Smooth muscle cell (in vitro differentiated cells): ENCODE results near the gene MOK. TPM values are rescaled to one million over a fixed set of nuclear protein-coding genes. Genes with fewer than 3 reads are reported as not detected.
A peak's percentile ranks its signal among the peaks of the same experiment; 100 is the strongest.
"Not testable (repeated sequence)": the region's sequence is repeated elsewhere in the genome, so short reads cannot be mapped to it uniquely, and the experiment has no call there.

Experiments used
- DNase-seq: peaks from one replicate; lab custom pipeline; 2025; ENCODE audit not compliant: unreplicated experiment; lab: John Stamatoyannopoulos, UW
- H2AFZ ChIP-seq: fragments of 200-600 bp; sonication (generic); 2 replicates; pipeline ENCODE4 v1.6.0; 2016; ENCODE audit warnings: antibody characterized with exemption, low read depth, mild to moderate bottlenecking
- H3F3A ChIP-seq: fragments of 200-600 bp; sonication (generic); 2 replicates; pipeline ENCODE4 v1.6.0; 2017; ENCODE audit warnings: antibody characterized with exemption, low read depth
- H3K27ac ChIP-seq: fragments of 200-600 bp; sonication (generic); 2 replicates; pipeline ENCODE4 v1.5.1; 2016; ENCODE audit warnings: low read depth, mild to moderate bottlenecking
- H3K27me3 ChIP-seq: fragments of 200-600 bp; sonication (generic); 2 replicates; pipeline ENCODE4 v1.6.1; 2016; ENCODE audit warnings: low read depth, mild to moderate bottlenecking
- H3K36me3 ChIP-seq: fragments of 200-600 bp; sonication (generic); 2 replicates; pipeline ENCODE4 v1.5.1; 2016; ENCODE audit warnings: low read depth
- H3K4me1 ChIP-seq: fragments of 200-600 bp; sonication (generic); 2 replicates; pipeline ENCODE4 v1.5.1; 2016; ENCODE audit warnings: low read depth
- H3K4me2 ChIP-seq: fragments of 200-600 bp; sonication (generic); 2 replicates; pipeline ENCODE4 v1.6.0; 2016; ENCODE audit warnings: mild to moderate bottlenecking
- H3K4me3 ChIP-seq: fragments of 200-600 bp; sonication (generic); 2 replicates; pipeline ENCODE4 v1.5.1; 2016; ENCODE audit warnings: mild to moderate bottlenecking
- H3K79me2 ChIP-seq: fragments of 200-600 bp; sonication (generic); 2 replicates; pipeline ENCODE4 v1.6.0; 2016; ENCODE audit warnings: low read depth, mild to moderate bottlenecking
- H3K9ac ChIP-seq: fragments of 200-600 bp; sonication (generic); 2 replicates; pipeline ENCODE4 v1.6.0; 2016; ENCODE audit warnings: low read depth
- H3K9me3 ChIP-seq: fragments of 200-600 bp; sonication (generic); replicated peaks from 2 replicates; pipeline ENCODE4 v1.5.1; 2016; ENCODE audit warnings: low read depth
- H4K20me1 ChIP-seq: fragments of 200-600 bp; sonication (generic); 2 replicates; pipeline ENCODE4 v1.6.0; 2016; ENCODE audit warnings: low read depth
- WGBS: methylation state at CpG from one replicate; pipeline ENCODE4 v1.1.7; 2016; ENCODE audit warnings: low lambda C conversion rate; 5-methylcytosine and 5-hydroxymethylcytosine counted together
- polyA plus RNA-seq: library from polyadenylated mRNA; unstranded; fragments of >200 nt; fragmentation: Nextera tagmentation; extraction: Ambion mirVana; gene quantifications from 2 replicates; pipeline ENCODE4 v1.2.1, GENCODE V29; 2016
- total RNA-seq: library from RNA; depleted of rRNA; stranded (reverse); fragments of >200 nt; gene quantifications from 2 replicates; pipeline ENCODE4 v1.2.3, GENCODE V29; 2014
- TF ChIP-seq, protein P1 (sequence below): fragments of 200-600 bp; sonication (generic); IDR thresholded peaks from 2 replicates; pipeline ENCODE4 v1.5.1; 2017; ENCODE audit warnings: borderline replicate concordance, mild to moderate bottlenecking, antibody characterized with exemption; ENCODE audit not compliant: insufficient read depth, poor library complexity, severe bottlenecking

Gene MOK
- total and polyA plus RNA-seq, 2 experiments from 2014 or later, result 4.7 to 6.4 TPM

DNA sequence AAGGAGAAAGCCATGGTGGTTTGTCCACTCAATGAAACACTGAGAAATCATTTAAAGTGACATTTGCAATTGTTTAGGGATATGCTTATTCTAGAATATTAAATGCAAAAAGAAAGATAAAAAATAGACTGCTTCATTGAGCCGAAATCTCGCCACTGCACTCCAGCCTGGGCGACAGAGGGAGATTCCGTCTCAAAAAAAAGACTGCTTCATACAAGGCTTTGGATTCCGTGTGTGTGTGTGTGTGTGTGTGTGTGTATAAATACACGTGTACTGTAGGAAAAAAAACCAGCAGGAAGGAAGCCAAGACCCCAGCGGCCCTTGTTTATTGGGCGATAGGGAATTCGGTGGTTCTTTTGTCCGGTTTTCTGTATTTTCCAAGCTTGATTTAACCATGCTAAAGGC lies 11.4 kb upstream of the MOK start:
- no peak overlapping the region for H3K9ac ChIP-seq
- WGBS, result 21% methylated on average over 10 of the region's 10 CpGs
- H3K9me3 ChIP-seq, result no peaks in the 10 kb centered on the region
- H3K79me2 ChIP-seq, result peaks cover 4% of the 10 kb centered on the region
- peak overlapping the region; percentile 85 for H3K4me2 ChIP-seq
- H3K27ac ChIP-seq, result peak overlapping the region; percentile 77
- H3K4me3 ChIP-seq, result peak overlapping the region; percentile 63
- no peaks in the 10 kb centered on the region for H4K20me1 ChIP-seq
- H2AFZ ChIP-seq, result peak overlapping the region; percentile 40
- H3K4me1 ChIP-seq, result peaks cover 21% of the 10 kb centered on the region
- TF ChIP-seq, protein P1, sequence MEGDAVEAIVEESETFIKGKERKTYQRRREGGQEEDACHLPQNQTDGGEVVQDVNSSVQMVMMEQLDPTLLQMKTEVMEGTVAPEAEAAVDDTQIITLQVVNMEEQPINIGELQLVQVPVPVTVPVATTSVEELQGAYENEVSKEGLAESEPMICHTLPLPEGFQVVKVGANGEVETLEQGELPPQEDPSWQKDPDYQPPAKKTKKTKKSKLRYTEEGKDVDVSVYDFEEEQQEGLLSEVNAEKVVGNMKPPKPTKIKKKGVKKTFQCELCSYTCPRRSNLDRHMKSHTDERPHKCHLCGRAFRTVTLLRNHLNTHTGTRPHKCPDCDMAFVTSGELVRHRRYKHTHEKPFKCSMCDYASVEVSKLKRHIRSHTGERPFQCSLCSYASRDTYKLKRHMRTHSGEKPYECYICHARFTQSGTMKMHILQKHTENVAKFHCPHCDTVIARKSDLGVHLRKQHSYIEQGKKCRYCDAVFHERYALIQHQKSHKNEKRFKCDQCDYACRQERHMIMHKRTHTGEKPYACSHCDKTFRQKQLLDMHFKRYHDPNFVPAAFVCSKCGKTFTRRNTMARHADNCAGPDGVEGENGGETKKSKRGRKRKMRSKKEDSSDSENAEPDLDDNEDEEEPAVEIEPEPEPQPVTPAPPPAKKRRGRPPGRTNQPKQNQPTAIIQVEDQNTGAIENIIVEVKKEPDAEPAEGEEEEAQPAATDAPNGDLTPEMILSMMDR, result no peak
- DNase-seq, result no peak
- no peaks in the 10 kb centered on the region for H3K27me3 ChIP-seq
- H3K36me3 ChIP-seq, result no peaks in the 10 kb centered on the region
- peaks cover 7% of the 10 kb centered on the region for H3F3A ChIP-seq

DNA sequence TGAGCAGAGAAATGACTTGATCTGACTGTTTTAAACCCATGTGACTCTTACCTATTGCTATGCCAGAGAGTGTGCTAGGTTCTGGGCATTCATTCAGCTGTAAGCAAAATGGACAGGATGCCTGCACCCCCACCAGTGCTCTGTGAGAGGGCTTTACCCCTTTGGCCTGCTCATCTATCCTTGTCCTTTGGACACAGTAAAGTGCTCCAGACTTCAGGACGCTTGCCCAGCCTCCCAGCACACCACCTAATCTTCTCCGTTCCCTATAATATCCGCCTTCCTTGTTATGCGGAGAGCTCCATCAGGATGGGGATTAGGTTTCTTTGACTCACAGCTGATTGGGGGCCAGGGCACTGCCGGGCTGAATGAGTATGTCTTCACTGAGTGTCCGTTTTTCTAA lies 10.2 kb upstream of the MOK start:
- no peak for DNase-seq
- H3K4me1 ChIP-seq, result peaks cover 13% of the 10 kb centered on the region

DNA sequence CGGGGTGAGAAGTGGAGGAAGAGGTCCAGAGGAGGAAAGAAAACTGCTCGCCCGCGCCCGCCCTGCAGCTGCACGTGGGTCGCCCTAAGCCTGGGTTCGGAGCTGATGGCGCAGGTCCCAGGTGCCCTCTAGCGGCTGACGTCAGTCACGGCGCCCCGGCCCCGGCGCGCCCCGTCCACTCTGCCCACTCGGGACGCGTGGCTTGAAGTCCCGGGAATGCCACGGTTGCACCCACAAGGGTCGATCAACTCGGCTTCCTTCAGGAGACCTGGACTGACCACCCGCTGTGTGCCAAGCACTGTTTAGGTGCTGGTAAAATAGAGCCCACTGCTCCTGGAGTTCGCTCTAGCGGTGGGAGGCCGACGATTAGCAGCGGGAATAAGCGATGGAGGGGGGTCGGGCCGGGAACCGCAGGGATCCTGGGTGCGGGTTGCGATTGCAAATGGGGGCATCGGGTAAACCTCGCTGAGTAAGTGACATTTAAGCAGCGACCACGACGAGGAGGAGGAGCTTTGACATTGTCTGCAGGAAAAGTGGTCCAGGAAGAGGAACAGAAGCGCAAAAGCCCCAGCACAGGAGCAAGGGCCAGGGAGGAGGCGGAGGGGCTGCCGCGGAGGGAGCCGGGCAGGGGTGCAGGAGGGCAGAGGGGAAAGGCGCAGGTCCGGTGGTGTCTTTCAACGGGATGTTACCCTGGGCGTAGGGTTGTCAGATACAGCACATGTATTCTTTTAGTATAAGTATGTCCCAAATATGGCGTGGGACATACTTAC lies 9.5 kb upstream of the MOK start:
- H4K20me1 ChIP-seq, result no peaks in the 10 kb centered on the region
- H3K4me3 ChIP-seq, result peak overlapping the region; percentile 57
- H3K79me2 ChIP-seq, result no peaks in the 10 kb centered on the region
- no peaks in the 10 kb centered on the region for H3K27me3 ChIP-seq
- H3K4me1 ChIP-seq, result peaks cover 13% of the 10 kb centered on the region
- 12% methylated on average over 51 of the region's 52 CpGs for WGBS
- TF ChIP-seq, protein P1, result peak; percentile 98
- no peak overlapping the region for H3K9ac ChIP-seq
- H3K27ac ChIP-seq, result no peak overlapping the region
- no peaks in the 10 kb centered on the region for H3K9me3 ChIP-seq
- H2AFZ ChIP-seq, result peak overlapping the region; percentile 84
- peak overlapping the region; percentile 90 for H3K4me2 ChIP-seq
- peaks cover 7% of the 10 kb centered on the region for H3F3A ChIP-seq
- no peaks in the 10 kb centered on the region for H3K36me3 ChIP-seq
- peak; percentile 52 for DNase-seq

More for the DNA sequence above, 10.2 kb upstream of the MOK start:
- no peak overlapping the region for H2AFZ ChIP-seq
- H3K27me3 ChIP-seq, result no peaks in the 10 kb centered on the region
- H4K20me1 ChIP-seq, result no peaks in the 10 kb centered on the region
- H3K9me3 ChIP-seq, result no peaks in the 10 kb centered on the region
- H3K27ac ChIP-seq, result peak overlapping the region; percentile 77
- H3K4me3 ChIP-seq, result no peak overlapping the region
- H3K4me2 ChIP-seq, result no peak overlapping the region
- 47% methylated on average over 6 of the region's 6 CpGs for WGBS
- TF ChIP-seq, protein P1, result no peak
- H3F3A ChIP-seq, result peaks cover 7% of the 10 kb centered on the region
- no peaks in the 10 kb centered on the region for H3K79me2 ChIP-seq
- no peaks in the 10 kb centered on the region for H3K36me3 ChIP-seq
- no peak overlapping the region for H3K9ac ChIP-seq

DNA sequence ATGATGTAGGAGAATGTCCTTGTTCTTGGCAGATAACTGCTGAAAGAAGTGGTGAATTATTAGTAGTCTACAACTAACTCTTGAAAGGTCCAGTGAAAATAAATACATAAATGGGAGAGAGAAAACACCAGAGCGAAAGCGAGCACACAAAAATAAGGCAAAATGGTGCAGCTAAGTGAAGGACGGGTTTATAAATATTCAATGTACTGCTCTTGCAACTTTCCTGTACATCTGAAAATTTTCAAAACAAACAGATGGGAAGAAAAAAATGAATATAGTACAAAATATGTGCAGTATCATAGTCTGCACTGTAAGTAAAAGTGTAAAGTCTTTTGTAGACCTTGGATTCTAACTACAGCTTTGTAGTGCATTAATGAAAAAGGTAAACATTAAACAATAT lies 1.3 kb downstream of the MOK start:
- Histone ChIP-seq H3K4me2 (peak overlapping the region; percentile 93), H3K9ac (no peak overlapping the region), H3K9me3 (no peaks in the 10 kb centered on the region), H3K27ac (no peak overlapping the region), H3K4me3 (peak overlapping the region; percentile 76), H4K20me1 (no peaks in the 10 kb centered on the region), H3K36me3 (no peaks in the 10 kb centered on the region), H3K79me2 (peaks cover 3% of the 10 kb centered on the region), H3F3A (no peaks in the 10 kb centered on the region), H3K4me1 (peaks cover 6% of the 10 kb centered on the region), H3K27me3 (no peaks in the 10 kb centered on the region), H2AFZ (no peak overlapping the region)
- WGBS, result 83% methylated on average over 3 of the region's 3 CpGs
- DNase-seq, result no peak
- TF ChIP-seq, protein P1, result no peak

DNA sequence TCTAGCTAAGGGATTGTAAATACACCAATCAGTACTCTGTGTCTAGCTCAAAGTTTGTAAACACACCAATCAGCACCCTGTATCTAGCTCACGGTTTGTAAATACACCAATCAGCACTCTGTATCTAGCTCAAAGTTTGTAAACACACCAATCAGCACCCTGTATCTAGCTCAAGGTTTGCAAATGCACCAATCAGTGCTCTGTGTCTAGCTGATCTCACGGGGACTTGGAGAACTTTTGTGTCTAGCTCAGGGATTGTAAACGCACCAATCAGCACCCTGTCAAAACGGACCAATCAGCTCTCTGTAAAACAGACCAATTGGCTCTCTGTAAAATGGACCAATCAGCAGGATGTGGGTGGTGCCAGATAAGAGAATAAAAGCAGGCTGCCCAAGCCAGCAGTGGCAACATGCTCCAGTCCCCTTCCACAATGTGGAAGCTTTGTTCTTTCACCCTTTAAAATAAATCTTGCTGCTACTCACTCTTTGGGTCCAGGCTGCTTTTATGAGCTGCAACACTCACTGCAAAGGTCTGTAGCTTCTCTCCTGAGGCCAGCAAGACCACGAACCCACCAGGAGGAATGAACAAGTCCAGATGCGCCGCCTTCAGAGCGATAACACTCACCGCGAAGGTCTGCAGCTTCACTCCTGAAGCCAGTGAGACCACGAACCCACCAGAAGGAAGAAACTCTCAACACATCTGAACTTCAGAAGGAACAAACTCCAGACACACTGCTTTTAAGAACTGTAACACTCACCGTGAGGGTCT lies 6.5 kb downstream of the MOK start:
- not testable (repeated sequence) for H3F3A ChIP-seq, H4K20me1 ChIP-seq, H3K9ac ChIP-seq, H3K36me3 ChIP-seq, H3K27ac ChIP-seq, H3K4me1 ChIP-seq, H3K79me2 ChIP-seq, DNase-seq, H3K9me3 ChIP-seq, H2AFZ ChIP-seq, H3K4me2 ChIP-seq, H3K4me3 ChIP-seq, H3K27me3 ChIP-seq
- 86% methylated on average over 12 of the region's 12 CpGs for WGBS
